ENCODE results near the gene SERINC4. TPM values are rescaled to one million over a fixed set of nuclear protein-coding genes. Genes with fewer than 3 reads are reported as not detected.

SERINC4 gene
- not detected in 2 replicates for polyA plus RNA-seq

GRCh38 chr15:43799945-43800285 lies at the start of gene SERINC4:
Gene SERINC4, minus strand, starts transcription at chr15:43800220. Its CDS starts 234 bp downstream, at chr15:43799986.

GRCh38 chr15:43826508-43827341 lies 26.7 kb upstream of the SERINC4 start, which contains the start of gene WDR76:
Gene WDR76, plus strand, starts transcription at chr15:43827002. Its CDS starts 31 bp downstream, at chr15:43827033.

DNA sequence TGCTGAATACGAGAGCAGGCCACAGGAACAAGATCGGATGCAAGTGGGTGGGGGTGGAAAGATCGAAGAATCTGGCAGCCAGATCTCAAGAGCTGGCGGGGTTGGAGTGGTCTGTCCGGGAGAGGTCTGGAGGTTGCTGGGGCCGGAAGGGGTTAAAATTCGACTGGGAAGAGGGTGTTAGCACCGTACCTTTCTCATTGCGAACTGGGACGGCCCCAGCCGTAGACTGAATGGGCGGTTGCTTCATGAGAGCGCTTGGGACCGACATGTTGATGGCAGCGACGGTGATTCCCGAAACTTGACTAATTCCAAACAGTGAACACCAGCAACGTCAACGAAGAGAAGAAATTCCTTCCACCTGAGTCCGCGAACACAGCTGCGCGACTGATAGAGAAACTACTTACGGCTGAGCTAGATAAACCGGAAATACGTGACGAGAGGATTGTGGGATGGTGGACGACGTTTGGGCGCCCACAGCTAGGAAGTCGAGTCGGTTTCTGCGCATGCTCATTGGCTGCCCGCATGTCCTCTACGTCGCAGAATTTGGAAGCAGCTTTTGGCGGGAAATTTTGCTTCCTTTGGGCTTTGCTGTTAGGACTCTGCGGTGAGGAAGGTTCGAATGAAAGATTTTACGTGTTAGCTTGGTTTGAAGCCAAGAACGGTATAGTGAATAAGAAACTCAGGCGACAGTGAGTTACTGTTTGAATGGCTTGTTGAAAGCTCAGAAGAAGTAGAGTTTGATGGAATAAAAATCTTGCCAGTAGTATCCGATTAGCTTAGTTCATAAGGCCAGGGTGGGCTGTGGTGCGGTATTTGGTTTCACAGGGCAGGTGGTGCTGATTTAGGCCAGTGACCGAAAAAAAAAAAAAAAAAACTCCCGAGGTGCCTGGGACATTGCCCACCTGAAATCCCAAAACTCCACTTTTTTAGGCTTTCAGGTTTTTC lies 24.6 kb upstream of the SERINC4 start, which contains the start of gene MFAP1:
TSS of gene MFAP1 (minus strand) at position 389 of the 945 bp plus-strand sequence. CDS start at position 268, 121 bp downstream.

GRCh38 chr15:43800286-43801141 lies 494 bp upstream of the SERINC4 start, which contains the start of gene HYPK:
Gene HYPK, plus strand, starts transcription at chr15:43800599. Its CDS starts 24 bp downstream, at chr15:43800623.

DNA sequence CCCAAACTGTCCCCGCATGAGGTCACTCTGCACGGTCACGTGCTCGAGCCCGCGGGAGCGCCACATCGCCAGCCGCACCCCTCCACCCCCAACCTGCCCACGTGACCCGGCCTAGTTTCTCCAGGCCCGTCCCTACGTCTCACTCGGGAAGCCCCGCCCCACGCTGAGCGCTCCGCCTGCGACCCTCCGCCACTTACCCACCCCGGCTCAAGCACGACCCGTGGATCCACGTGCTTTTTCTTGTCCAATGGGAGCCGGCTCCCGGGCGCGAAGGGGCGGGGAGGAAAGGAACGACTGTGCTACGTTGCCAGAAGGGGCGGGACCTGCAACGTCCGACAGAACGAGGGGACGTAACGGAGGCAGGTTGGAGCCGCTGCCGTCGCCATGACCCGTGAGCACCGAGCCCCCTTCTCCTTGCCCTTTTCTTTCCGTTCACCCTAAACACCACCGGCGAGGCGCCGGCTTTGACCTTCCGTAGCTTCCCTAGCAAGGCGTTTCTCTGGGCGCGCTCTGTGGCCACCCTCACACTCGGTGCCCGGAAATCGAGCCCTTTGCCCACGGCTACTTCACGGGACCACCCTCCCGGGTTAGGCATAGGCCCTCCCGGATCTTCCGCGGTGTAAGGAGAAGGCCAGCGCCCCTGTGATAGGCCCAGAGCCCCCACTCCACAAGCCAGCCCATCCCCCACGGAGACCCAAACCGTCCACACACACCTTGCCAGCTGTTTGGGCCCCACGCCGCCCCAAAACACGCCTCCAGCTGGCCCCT lies 7.8 kb downstream of the SERINC4 start, which contains the start of gene SERF2:
TSS of gene SERF2 (plus strand) at position 328 of the 768 bp plus-strand sequence. CDS start at position 385, 57 bp downstream.

GRCh38 chr15:43776718-43777266 lies 23.2 kb downstream of the SERINC4 start, which contains the start of gene ELL3:
Gene ELL3, minus strand, starts transcription at chr15:43776966. Its CDS starts 65 bp downstream, at chr15:43776901.

GRCh38 chr15:43746245-43746902 lies 53.6 kb downstream of the SERINC4 start, which contains the start of gene PDIA3:
Gene PDIA3, plus strand, starts transcription at chr15:43746438. Its CDS starts 102 bp downstream, at chr15:43746540.

Other genes starting within 250 kb of the SERINC4 start
- gene PPIP5K1, start 210.0 kb downstream of the SERINC4 start, polyA plus RNA-seq: 6.4 and 6.9 TPM in 2 replicates
- 73.4 and 92.8 TPM in 2 replicates for gene CKMT1B, start 206.2 kb downstream of the SERINC4 start, polyA plus RNA-seq
- 0.69 and 1.5 TPM in 2 replicates for gene STRC, start 181.4 kb downstream of the SERINC4 start, polyA plus RNA-seq
- 8.9 and 13.0 TPM in 2 replicates for gene CATSPER2, start 151.4 kb downstream of the SERINC4 start, polyA plus RNA-seq
- gene CKMT1A, start 106.4 kb downstream of the SERINC4 start, polyA plus RNA-seq: 53.6 and 81.7 TPM in 2 replicates
- gene PDIA3, start 53.8 kb downstream of the SERINC4 start, polyA plus RNA-seq: 153 and 226 TPM in 2 replicates
- gene ELL3, start 23.3 kb downstream of the SERINC4 start, polyA plus RNA-seq: not detected in 2 replicates
- 1,942 and 2,090 TPM in 2 replicates for gene SERF2, start 7.9 kb downstream of the SERINC4 start, polyA plus RNA-seq
- gene HYPK, start 379 bp upstream of the SERINC4 start, polyA plus RNA-seq: 13.9 and 21.5 TPM in 2 replicates
- 18.5 and 20.9 TPM in 2 replicates for gene MFAP1, start 24.5 kb upstream of the SERINC4 start, polyA plus RNA-seq
- 0.15 TPM in 1 of 2 replicates, not detected in the other for gene WDR76, start 26.8 kb upstream of the SERINC4 start, polyA plus RNA-seq